Activated CD4-positive, alpha-beta T cell treated with anti-CD3 and anti-CD28 coated beads for 36 hours (primary cell): Measurements from ENCODE around the gene ST6GALNAC3. TPM values are rescaled to one million over a fixed set of nuclear protein-coding genes. Genes with fewer than 3 reads are reported as not detected.

Experiments used
- ATAC-seq: fragments of 200-7000 bp; cut with Tn5 transposase; one replicate; pipeline ENCODE4 v1.10.0; 2021; ENCODE audit warnings: mild to moderate bottlenecking, moderate library complexity
- CTCF ChIA-PET: fragments of 350-600 bp; sonication (Branson Sonifier 250); formaldehyde crosslinking; loops from one replicate; lab custom pipeline; 2021; ENCODE audit warnings: antibody characterized with exemption; lab: Charles Lee
- POLR2A ChIA-PET: fragments of 350-600 bp; sonication (Branson Sonifier 250); formaldehyde crosslinking; loops from one replicate; lab custom pipeline; 2021; ENCODE audit warnings: antibody characterized with exemption, inconsistent platforms; lab: Charles Lee
- DNase-seq: peaks from one replicate; pipeline ENCODE4 v3.0.0-alpha.2; 2020
- H3K27ac Mint-ChIP-seq: one replicate; pipeline ENCODE4 v1.8.0; 2021; ENCODE audit warnings: mixed read lengths
- H3K27me3 Mint-ChIP-seq: one replicate; pipeline ENCODE4 v1.8.0; 2021; ENCODE audit warnings: mixed read lengths
- H3K36me3 Mint-ChIP-seq: one replicate; pipeline ENCODE4 v1.8.0; 2021; ENCODE audit warnings: low read depth, mixed read lengths
- H3K4me1 Mint-ChIP-seq: one replicate; pipeline ENCODE4 v1.8.0; 2021; ENCODE audit warnings: mixed read lengths
- H3K4me3 Mint-ChIP-seq: one replicate; pipeline ENCODE4 v1.8.0; 2021; ENCODE audit warnings: mild to moderate bottlenecking, moderate library complexity, mixed read lengths
- H3K9me3 Mint-ChIP-seq: one replicate; pipeline ENCODE4 v1.8.0; 2021; ENCODE audit warnings: low read depth, mixed read lengths
- intact Hi-C, 2 experiments: fragments of 100-400 bp; cut with DNase I in 1 of 2; cut with micrococcal nuclease in 1 of 2; formaldehyde crosslinking; loops; one replicate each; pipeline versions ENCODE4 v1.14.2 to v1.15.1; 2022 to 2024; cut with DNase I, micrococcal nuclease
- total RNA-seq, 2 experiments: library from RNA; stranded (reverse); gene quantifications; one replicate each; pipeline ENCODE4 v1.2.3, GENCODE V29; 2021

Gene ST6GALNAC3
- total RNA-seq, 2 experiments from 2014 or later, result 0.73 to 1.1 TPM

DNA sequence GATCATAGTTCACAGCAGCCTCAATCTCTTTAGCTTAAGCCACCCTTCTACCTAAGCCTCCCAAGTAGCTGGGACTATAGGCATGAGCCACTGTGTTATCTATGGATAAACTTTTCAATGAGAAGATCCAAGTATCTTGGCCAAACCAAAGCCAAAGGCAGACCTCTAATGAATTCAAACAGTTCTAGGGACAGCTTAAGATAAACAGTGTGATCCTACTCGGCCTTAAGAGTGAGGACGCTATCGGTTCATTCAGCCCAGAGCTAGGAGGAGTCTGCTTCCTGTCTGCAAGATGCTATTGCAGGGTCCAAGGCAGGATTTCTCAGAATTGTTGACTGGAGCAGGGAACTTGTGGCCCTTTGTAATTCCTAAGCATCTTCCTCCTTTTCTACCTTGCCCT is 368.7 kb downstream of the ST6GALNAC3 start:
- ChIA-PET CTCF (no interaction called here), POLR2A (no interaction called here)
- Mint-ChIP-seq H3K36me3 (no peaks in the 10 kb centered on the region), H3K27me3 (no peaks in the 10 kb centered on the region), H3K9me3 (no peaks in the 10 kb centered on the region), H3K4me1 (peaks cover 11% of the 10 kb centered on the region), H3K4me3 (no peak overlapping the region), H3K27ac (no peak overlapping the region)
- no peak for ATAC-seq
- no peak for DNase-seq
- intact Hi-C loops, result no loop called here

DNA sequence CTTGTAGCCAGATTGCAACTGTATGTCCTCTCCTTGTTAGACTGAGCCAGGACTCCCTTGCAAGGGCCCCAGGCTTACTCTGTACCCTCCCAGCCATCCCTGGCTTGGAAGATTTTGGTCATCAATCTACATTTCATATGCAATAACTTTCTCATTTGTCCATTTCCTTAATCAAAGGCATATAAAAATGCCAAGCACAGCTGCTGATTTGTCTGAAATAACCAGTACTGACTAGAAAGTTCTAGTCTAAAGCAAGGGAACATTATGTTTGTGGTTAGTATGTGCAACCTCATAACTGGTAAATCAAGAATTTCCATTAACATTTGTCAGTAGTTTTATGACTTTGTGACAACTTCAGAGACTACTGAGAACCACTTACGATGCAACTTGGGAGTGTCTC is 370.2 kb downstream of the ST6GALNAC3 start:
- DNase-seq (no peak), ATAC-seq (no peak)
- no peak overlapping the region for H3K27ac Mint-ChIP-seq
- H3K36me3 Mint-ChIP-seq, result no peaks in the 10 kb centered on the region
- intact Hi-C loops, result no loop called here
- CTCF ChIA-PET, result no interaction called here
- POLR2A ChIA-PET, result no interaction called here
- H3K4me3 Mint-ChIP-seq, result no peak overlapping the region
- no peaks in the 10 kb centered on the region for H3K27me3 Mint-ChIP-seq
- peaks cover under 1% of the 10 kb centered on the region for H3K9me3 Mint-ChIP-seq
- H3K4me1 Mint-ChIP-seq, result peaks cover 11% of the 10 kb centered on the region

- POLR2A ChIA-PET, result no interaction called here
- Mint-ChIP-seq H3K36me3 (peaks cover 4% of the 10 kb centered on the region), H3K27me3 (no peaks in the 10 kb centered on the region), H3K9me3 (peaks cover 20% of the 10 kb centered on the region), H3K4me1 (peaks cover 2% of the 10 kb centered on the region), H3K27ac (no peak overlapping the region), H3K4me3 (no peak overlapping the region)
- no peak for DNase-seq
- intact Hi-C loops, result no loop called here
- ATAC-seq, result no peak
- CTCF ChIA-PET, result no interaction called here
Observed at GRCh38 chr1:76450229-76450628, 375.7 kb downstream of the ST6GALNAC3 start.

DNA sequence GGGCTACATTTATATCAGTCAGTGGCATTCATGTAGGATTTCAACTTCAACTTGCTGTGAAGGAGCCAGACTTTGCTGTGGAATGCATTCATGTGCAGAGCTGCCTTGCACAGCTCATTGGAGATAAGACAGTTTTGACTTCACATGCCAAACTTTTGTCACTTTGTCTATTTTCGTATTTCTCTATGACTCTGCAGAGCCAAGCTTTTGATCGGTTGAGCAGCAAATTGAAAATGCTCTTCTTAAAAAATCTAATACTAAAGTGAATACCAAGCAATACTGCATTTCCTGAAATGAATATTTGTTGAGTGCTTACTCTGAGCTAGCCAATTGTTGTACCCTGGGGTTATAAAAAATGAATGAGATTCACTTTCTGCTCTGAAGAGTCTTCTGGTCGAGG is 388.7 kb downstream of the ST6GALNAC3 start:
- H3K27me3 Mint-ChIP-seq, result no peaks in the 10 kb centered on the region
- intact Hi-C loops, result no loop called here
- peaks cover 9% of the 10 kb centered on the region for H3K4me1 Mint-ChIP-seq
- ChIA-PET POLR2A (no interaction called here), CTCF (no interaction called here)
- DNase-seq, result no peak
- ATAC-seq, result peak; percentile 12
- no peak overlapping the region for H3K4me3 Mint-ChIP-seq
- no peaks in the 10 kb centered on the region for H3K36me3 Mint-ChIP-seq
- peaks cover 2% of the 10 kb centered on the region for H3K9me3 Mint-ChIP-seq
- H3K27ac Mint-ChIP-seq, result no peak overlapping the region

GRCh38 chr1:76463849-76464248 is 389.3 kb downstream of the ST6GALNAC3 start:
- H3K4me1 Mint-ChIP-seq, result peaks cover 9% of the 10 kb centered on the region
- peak; percentile 30 for ATAC-seq
- DNase-seq, result no peak
- ChIA-PET CTCF (no interaction called here), POLR2A (no interaction called here)
- no peaks in the 10 kb centered on the region for H3K36me3 Mint-ChIP-seq
- H3K27me3 Mint-ChIP-seq, result no peaks in the 10 kb centered on the region
- no peak overlapping the region for H3K4me3 Mint-ChIP-seq
- intact Hi-C loops, result no loop called here
- H3K9me3 Mint-ChIP-seq, result peaks cover 2% of the 10 kb centered on the region
- H3K27ac Mint-ChIP-seq, result no peak overlapping the region

DNA sequence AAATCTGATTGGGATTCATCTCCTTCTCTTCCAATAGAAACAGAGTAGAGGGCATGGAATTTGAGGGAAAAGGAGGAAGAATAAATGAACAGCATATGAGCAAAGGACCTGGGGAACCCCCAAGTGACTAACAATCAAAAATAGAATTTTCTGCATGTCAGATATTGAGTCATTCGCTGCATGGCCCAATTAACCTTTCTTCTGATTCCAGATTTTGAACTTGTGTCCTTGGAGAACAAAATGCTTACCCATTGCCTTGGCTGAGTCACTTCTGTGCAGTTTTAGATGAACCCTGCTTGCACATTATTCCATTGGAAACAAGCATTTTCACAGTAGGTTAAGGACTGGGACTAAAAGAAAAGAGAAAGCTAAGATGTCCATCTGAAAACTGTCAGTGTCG is 390.5 kb downstream of the ST6GALNAC3 start:
- Mint-ChIP-seq H3K27me3 (no peaks in the 10 kb centered on the region), H3K4me3 (no peak overlapping the region), H3K9me3 (no peaks in the 10 kb centered on the region), H3K36me3 (no peaks in the 10 kb centered on the region), H3K27ac (no peak overlapping the region), H3K4me1 (peaks cover 9% of the 10 kb centered on the region)
- intact Hi-C loops, result no loop called here
- ChIA-PET CTCF (interaction anchor here (1.1 to 1.5 kb wide), 2 partner anchors 35 to 310 kb away, joined by 3 to 4 read pairs; no protein-coding TSS in a partner anchor), POLR2A (no interaction called here)
- ATAC-seq (peak; percentile 63), DNase-seq (peak; percentile 6)

- intact Hi-C loops, result no loop called here
- DNase-seq (no peak), ATAC-seq (no peak)
- Mint-ChIP-seq H3K27me3 (no peaks in the 10 kb centered on the region), H3K27ac (no peak overlapping the region), H3K4me3 (no peak overlapping the region), H3K4me1 (peaks cover under 1% of the 10 kb centered on the region), H3K9me3 (no peaks in the 10 kb centered on the region), H3K36me3 (no peaks in the 10 kb centered on the region)
- POLR2A ChIA-PET, result no interaction called here
- CTCF ChIA-PET, result interaction anchor here (0.7 kb wide), 1 partner anchor 140 kb away, joined by 3 read pairs; no protein-coding TSS in a partner anchor
Observed at GRCh38 chr1:76470166-76470565, 395.6 kb downstream of the ST6GALNAC3 start.

GRCh38 chr1:76471536-76471935 is 397.0 kb downstream of the ST6GALNAC3 start:
- ChIA-PET POLR2A (no interaction called here), CTCF (no interaction called here)
- intact Hi-C loops, result no loop called here
- H3K9me3 Mint-ChIP-seq, result no peaks in the 10 kb centered on the region
- no peaks in the 10 kb centered on the region for H3K36me3 Mint-ChIP-seq
- H3K4me3 Mint-ChIP-seq, result no peak overlapping the region
- no peak for ATAC-seq
- H3K27me3 Mint-ChIP-seq, result no peaks in the 10 kb centered on the region
- no peak for DNase-seq
- no peaks in the 10 kb centered on the region for H3K4me1 Mint-ChIP-seq
- H3K27ac Mint-ChIP-seq, result no peak overlapping the region

- no peaks in the 10 kb centered on the region for H3K9me3 Mint-ChIP-seq
- H3K4me3 Mint-ChIP-seq, result no peak overlapping the region
- POLR2A ChIA-PET, result no interaction called here
- no peak for ATAC-seq
- no peaks in the 10 kb centered on the region for H3K27me3 Mint-ChIP-seq
- H3K4me1 Mint-ChIP-seq, result no peaks in the 10 kb centered on the region
- intact Hi-C loops, result no loop called here
- CTCF ChIA-PET, result interaction anchor here (0.8 kb wide), 1 partner anchor 497 kb away, joined by 3 read pairs; no protein-coding TSS in a partner anchor
- H3K36me3 Mint-ChIP-seq, result no peaks in the 10 kb centered on the region
- H3K27ac Mint-ChIP-seq, result no peak overlapping the region
- DNase-seq, result no peak
Observed at GRCh38 chr1:76473591-76473990, 399.0 kb downstream of the ST6GALNAC3 start.

DNA sequence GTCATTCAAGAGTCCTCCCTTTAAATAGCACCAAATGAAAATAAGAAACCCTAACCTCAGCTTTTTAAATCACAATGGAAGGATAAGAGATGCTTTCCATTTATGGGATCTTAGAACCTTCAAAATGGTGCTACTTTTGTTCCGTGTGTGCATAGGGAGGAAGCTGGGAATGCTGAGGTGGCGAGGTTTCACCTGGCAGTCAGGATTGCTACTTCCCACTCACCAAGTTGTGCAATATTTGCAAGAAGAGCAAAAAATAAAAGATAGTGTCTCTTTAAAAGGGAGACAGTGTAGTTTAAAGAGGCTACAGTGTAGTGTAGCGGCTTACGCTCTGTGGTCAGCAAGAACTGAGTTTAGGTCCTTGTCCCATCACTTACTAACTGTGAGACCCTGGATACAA is 400.4 kb downstream of the ST6GALNAC3 start:
- ATAC-seq (no peak), DNase-seq (no peak)
- Mint-ChIP-seq H3K9me3 (no peaks in the 10 kb centered on the region), H3K27ac (no peak overlapping the region), H3K4me3 (no peak overlapping the region), H3K36me3 (no peaks in the 10 kb centered on the region), H3K27me3 (no peaks in the 10 kb centered on the region), H3K4me1 (no peaks in the 10 kb centered on the region)
- POLR2A ChIA-PET, result no interaction called here
- CTCF ChIA-PET, result interaction anchor here (0.6 kb wide), 1 partner anchor 503 kb away, joined by 3 read pairs; no protein-coding TSS in a partner anchor
- intact Hi-C loops, result no loop called here

DNA sequence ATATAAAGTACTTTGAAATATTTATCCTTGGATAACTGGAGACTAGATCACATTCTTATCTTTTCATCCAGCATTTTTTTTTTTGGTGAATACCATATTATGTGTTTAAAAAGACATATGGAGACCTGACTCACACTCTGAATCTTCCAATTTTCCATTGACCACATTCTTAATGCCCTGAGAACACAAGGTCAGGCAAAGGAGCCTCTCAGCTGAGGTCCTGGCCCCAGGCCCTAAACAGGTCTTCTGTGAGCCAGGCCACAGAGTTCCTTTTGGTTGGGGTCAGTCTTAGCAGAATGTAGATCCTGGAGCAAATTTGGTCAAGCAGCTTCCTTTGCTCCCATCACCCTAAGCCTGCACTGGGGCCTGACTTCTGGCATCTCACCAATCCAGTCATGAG is 402.6 kb downstream of the ST6GALNAC3 start:
- POLR2A ChIA-PET, result no interaction called here
- DNase-seq (no peak), ATAC-seq (no peak)
- intact Hi-C loops, result no loop called here
- Mint-ChIP-seq H3K9me3 (no peaks in the 10 kb centered on the region), H3K27ac (no peak overlapping the region), H3K4me3 (no peak overlapping the region), H3K27me3 (no peaks in the 10 kb centered on the region), H3K4me1 (no peaks in the 10 kb centered on the region), H3K36me3 (no peaks in the 10 kb centered on the region)
- CTCF ChIA-PET, result interaction anchor here (0.5 to 0.7 kb wide), 3 partner anchors 21 to 43 kb away, joined by 3 read pairs; no protein-coding TSS in a partner anchor

DNA sequence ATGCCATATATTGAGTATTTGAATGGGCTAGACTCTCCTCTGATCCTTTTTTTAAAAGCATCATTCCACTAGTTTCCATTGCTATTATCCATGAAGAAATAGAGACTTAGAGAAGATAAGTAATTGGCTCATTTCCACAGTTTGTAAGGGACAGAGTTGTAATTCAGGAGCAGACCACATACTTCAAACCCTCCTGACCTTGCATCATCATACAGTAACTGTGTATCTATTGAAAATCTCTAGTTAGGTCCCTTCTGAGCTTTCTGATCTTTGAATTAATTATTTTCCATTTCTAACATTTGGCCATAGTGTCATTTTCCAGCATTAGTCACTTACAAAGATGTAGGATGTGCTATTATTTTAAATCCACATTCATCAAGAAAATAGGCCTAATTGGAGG is 406.3 kb downstream of the ST6GALNAC3 start:
- Mint-ChIP-seq H3K4me1 (no peaks in the 10 kb centered on the region), H3K27ac (no peak overlapping the region), H3K27me3 (no peaks in the 10 kb centered on the region), H3K36me3 (no peaks in the 10 kb centered on the region), H3K9me3 (no peaks in the 10 kb centered on the region), H3K4me3 (no peak overlapping the region)
- ChIA-PET CTCF (no interaction called here), POLR2A (no interaction called here)
- no peak for DNase-seq
- intact Hi-C loops, result no loop called here
- ATAC-seq, result no peak
